Type B pancreatic cell (in vitro differentiated cells): ENCODE results near the gene ARAP1. TPM values are rescaled to one million over a fixed set of nuclear protein-coding genes. Genes with fewer than 3 reads are reported as not detected.

Source experiments
- DNase-seq: peaks from one replicate; pipeline ENCODE4 v3.0.0; 2021; ENCODE audit warnings: mixed read lengths; ENCODE audit not compliant: unreplicated experiment; ENCODE audit errors: extremely low spot score
- H3K27ac Mint-ChIP-seq: 2 replicates; pipeline ENCODE4 v1.8.0; 2021; ENCODE audit warnings: mild to moderate bottlenecking, mixed read lengths
- H3K27me3 Mint-ChIP-seq: 2 replicates; pipeline ENCODE4 v1.8.0; 2021; ENCODE audit warnings: mixed read lengths
- H3K36me3 Mint-ChIP-seq: 2 replicates; pipeline ENCODE4 v1.8.0; 2021; ENCODE audit warnings: mixed read lengths
- H3K4me1 Mint-ChIP-seq: one replicate; pipeline ENCODE4 v1.8.0; 2021; ENCODE audit warnings: mixed read lengths; ENCODE audit not compliant: unreplicated experiment
- H3K4me3 Mint-ChIP-seq: 2 replicates; pipeline ENCODE4 v1.8.0; 2021; ENCODE audit warnings: mild to moderate bottlenecking, mixed read lengths
- H3K9me3 Mint-ChIP-seq: 2 replicates; pipeline ENCODE4 v1.8.0; 2021; ENCODE audit warnings: mixed read lengths
- CTCF ChIP-seq: fragments of 200-600 bp; sonication (generic); conservative IDR thresholded peaks from 2 replicates; pipeline ENCODE4 v1.5.0; 2021; ENCODE audit warnings: antibody characterized with exemption, mild to moderate bottlenecking
- total RNA-seq: library from RNA; stranded (reverse); gene quantifications from 2 replicates; pipeline ENCODE4 v1.2.1, GENCODE V29; 2021; ENCODE audit warnings: low replicate concordance

The ARAP1 gene
- total RNA-seq, 1 donor from 2014 or later: 80.5 TPM

GRCh38 chr11:72762641-72763304 is 10.6 kb upstream of the ARAP1 start:
- no peaks in the 10 kb centered on the region for H3K27me3 Mint-ChIP-seq
- H3K27ac Mint-ChIP-seq: peak overlapping the region; percentile 52
- H3K9me3 Mint-ChIP-seq: no peaks in the 10 kb centered on the region
- no peak overlapping the region for H3K4me3 Mint-ChIP-seq
- no peak for TF ChIP-seq CTCF
- no peak for DNase-seq
- peaks cover 45% of the 10 kb centered on the region for H3K4me1 Mint-ChIP-seq
- peaks cover 19% of the 10 kb centered on the region for H3K36me3 Mint-ChIP-seq

GRCh38 chr11:72760539-72761405 is 8.6 kb upstream of the ARAP1 start:
- H3K4me1 Mint-ChIP-seq: peaks cover 38% of the 10 kb centered on the region
- H3K9me3 Mint-ChIP-seq: no peaks in the 10 kb centered on the region
- H3K27ac Mint-ChIP-seq: peak overlapping the region; percentile 15
- TF ChIP-seq CTCF: no peak
- H3K4me3 Mint-ChIP-seq: no peak overlapping the region
- no peaks in the 10 kb centered on the region for H3K27me3 Mint-ChIP-seq
- no peak for DNase-seq
- H3K36me3 Mint-ChIP-seq: peaks cover 32% of the 10 kb centered on the region

GRCh38 chr11:72759468-72759985 is 7.3 kb upstream of the ARAP1 start:
- H3K9me3 Mint-ChIP-seq: no peaks in the 10 kb centered on the region
- TF ChIP-seq CTCF: no peak
- no peak overlapping the region for H3K4me3 Mint-ChIP-seq
- DNase-seq: no peak
- H3K36me3 Mint-ChIP-seq: peaks cover 32% of the 10 kb centered on the region
- H3K27ac Mint-ChIP-seq: no peak overlapping the region
- peaks cover 39% of the 10 kb centered on the region for H3K4me1 Mint-ChIP-seq
- no peaks in the 10 kb centered on the region for H3K27me3 Mint-ChIP-seq

GRCh38 chr11:72758690-72759389 is 6.6 kb upstream of the ARAP1 start:
- peaks cover 38% of the 10 kb centered on the region for H3K4me1 Mint-ChIP-seq
- H3K27ac Mint-ChIP-seq: peak overlapping the region; percentile 56
- peaks cover 36% of the 10 kb centered on the region for H3K36me3 Mint-ChIP-seq
- H3K27me3 Mint-ChIP-seq: no peaks in the 10 kb centered on the region
- no peaks in the 10 kb centered on the region for H3K9me3 Mint-ChIP-seq
- H3K4me3 Mint-ChIP-seq: peak overlapping the region; percentile 21
- no peak for TF ChIP-seq CTCF
- DNase-seq: no peak

- Mint-ChIP-seq H3K4me1 (peaks cover 33% of the 10 kb centered on the region), H3K36me3 (peaks cover 36% of the 10 kb centered on the region), H3K9me3 (no peaks in the 10 kb centered on the region), H3K4me3 (no peak overlapping the region), H3K27me3 (no peaks in the 10 kb centered on the region), H3K27ac (peak overlapping the region; percentile 56)
- no peak for DNase-seq
- no peak for TF ChIP-seq CTCF
Measured at GRCh38 chr11:72758304-72758689, 6.1 kb upstream of the ARAP1 start.
